ENCODE results near the gene MGAT4B. TPM values are rescaled to one million over a fixed set of nuclear protein-coding genes. Genes with fewer than 3 reads are reported as not detected.

Gene MGAT4B
- total RNA-seq, 2 experiments from 2014 or later = 61.1 to 96.5 TPM

GRCh38 chr5:179834120-179834519 is 27.5 kb upstream of the MGAT4B start:
- no peaks in the 10 kb centered on the region for H3K9me2 ChIP-seq (ENCODE audit: insufficient read depth, low read length)
- ChIA-PET POLR2A (no interaction called here), CTCF (ENCODE audit: unreplicated experiment) (no interaction called here)
- H3K36me3 ChIP-seq (ENCODE audit: insufficient read depth, low read length) = peaks cover 85% of the 10 kb centered on the region
- H3K4me2 ChIP-seq (ENCODE audit: low read length) = no peak overlapping the region
- intact Hi-C loops (cut with micrococcal nuclease; ENCODE audit: unreplicated experiment) = no loop called here
- no peak overlapping the region for H3K27ac ChIP-seq (ENCODE audit: low read depth, low read length, poor library complexity, severe bottlenecking)
- H3K79me2 ChIP-seq (ENCODE audit: insufficient read depth, low read depth, low read length) = no peaks in the 10 kb centered on the region
- no peak overlapping the region for H2AFZ ChIP-seq (ENCODE audit: low read length)
- DNase-seq (ENCODE audit: low spot score) = no peak
- no peaks in the 10 kb centered on the region for H3K9me3 ChIP-seq (ENCODE audit: low read length)
- TF ChIP-seq EZH2phosphoT487 (IDR thresholded peaks at IDR 0.05; ENCODE audit: borderline replicate concordance, low read depth, low read length) (no peak), CTCF (conservative IDR thresholded peaks at IDR 0.05; ENCODE audit: low read length) (no peak)
- no peaks in the 10 kb centered on the region for H4K20me1 ChIP-seq (ENCODE audit: insufficient read depth, low read length)
- BruUV-seq (replicated peaks) = no TSS peak
- H3K4me1 ChIP-seq (ENCODE audit: insufficient read depth, low read length, poor library complexity, severe bottlenecking) = no peaks in the 10 kb centered on the region
- H3K4me3 ChIP-seq (ENCODE audit: low read depth, low read length, poor library complexity, severe bottlenecking) = no peak overlapping the region

DNA sequence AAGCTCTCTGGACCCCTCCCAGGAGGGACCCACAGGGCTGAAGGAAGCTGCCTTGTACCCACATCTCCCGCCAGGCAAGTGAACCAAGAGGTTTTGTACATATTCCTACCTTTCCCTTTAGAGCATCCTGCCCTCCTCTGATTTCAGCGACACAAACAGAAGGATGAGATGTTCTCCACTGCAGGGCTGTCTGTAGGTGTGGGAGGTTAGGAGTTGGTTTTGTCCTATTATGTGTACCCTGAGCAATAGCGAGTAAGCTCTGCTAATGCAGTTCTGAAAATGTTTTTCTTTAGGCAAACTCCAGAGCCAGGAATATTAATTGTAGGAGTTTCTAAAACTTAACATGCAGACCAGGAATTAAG is 27.0 kb upstream of the MGAT4B start:
- TF ChIP-seq EZH2phosphoT487 (IDR thresholded peaks at IDR 0.05; ENCODE audit: borderline replicate concordance, low read depth, low read length) (no peak), CTCF (conservative IDR thresholded peaks at IDR 0.05; ENCODE audit: low read length) (no peak)
- no peaks in the 10 kb centered on the region for H3K4me1 ChIP-seq (ENCODE audit: insufficient read depth, low read length, poor library complexity, severe bottlenecking)

DNA sequence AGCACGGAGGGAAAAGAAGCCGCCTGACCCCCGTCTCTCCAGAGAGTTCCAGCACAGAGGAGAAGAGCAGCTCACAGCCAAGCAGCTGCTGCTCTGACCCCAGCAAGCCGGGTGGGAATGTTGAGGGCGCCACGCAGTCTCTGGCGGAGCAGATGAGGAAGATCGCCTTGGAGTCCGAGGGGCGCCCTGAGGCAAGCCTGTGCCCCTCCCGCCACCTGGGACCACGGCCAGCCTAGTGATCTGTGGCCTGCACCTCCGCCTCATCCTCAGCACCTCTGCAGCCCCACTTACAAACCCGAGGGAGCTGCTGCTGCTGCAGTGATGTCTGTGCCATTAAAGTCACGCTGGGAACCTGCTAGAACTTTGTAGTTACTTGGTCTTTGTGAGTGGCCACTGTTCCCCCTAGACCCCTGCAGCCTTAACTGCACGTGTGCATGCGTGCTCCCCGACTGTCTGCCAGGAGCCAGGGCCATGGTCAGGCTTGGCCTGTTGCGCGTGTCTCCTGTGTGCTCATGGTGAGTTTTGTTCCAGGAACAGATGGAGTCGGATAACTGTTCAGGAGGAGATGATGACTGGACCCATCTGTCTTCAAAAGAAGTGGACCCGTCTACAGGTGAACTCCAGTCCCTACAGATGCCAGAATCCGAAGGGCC is 26.5 kb upstream of the MGAT4B start:
- Histone ChIP-seq H3K79me2 (ENCODE audit: insufficient read depth, low read depth, low read length) (no peaks in the 10 kb centered on the region), H3K36me3 (ENCODE audit: insufficient read depth, low read length) (peaks cover 86% of the 10 kb centered on the region), H3K4me3 (ENCODE audit: low read depth, low read length, poor library complexity, severe bottlenecking) (no peak overlapping the region), H3K4me2 (ENCODE audit: low read length) (no peak overlapping the region), H2AFZ (ENCODE audit: low read length) (no peak overlapping the region), H4K20me1 (ENCODE audit: insufficient read depth, low read length) (no peaks in the 10 kb centered on the region), H3K4me1 (ENCODE audit: insufficient read depth, low read length, poor library complexity, severe bottlenecking) (no peaks in the 10 kb centered on the region), H3K9me2 (ENCODE audit: insufficient read depth, low read length) (no peaks in the 10 kb centered on the region), H3K9me3 (ENCODE audit: low read length) (no peaks in the 10 kb centered on the region), H3K27ac (ENCODE audit: low read depth, low read length, poor library complexity, severe bottlenecking) (no peak overlapping the region)
- TF ChIP-seq CTCF (conservative IDR thresholded peaks at IDR 0.05; ENCODE audit: low read length) (no peak), EZH2phosphoT487 (IDR thresholded peaks at IDR 0.05; ENCODE audit: borderline replicate concordance, low read depth, low read length) (no peak)
- ChIA-PET POLR2A (interaction anchor here (0.6 kb wide), 1 partner anchor 31 kb away, joined by 3 read pairs; no protein-coding TSS in a partner anchor), CTCF (ENCODE audit: unreplicated experiment) (no interaction called here)
- no peak for DNase-seq (ENCODE audit: low spot score)
- BruUV-seq (replicated peaks) = no TSS peak
- intact Hi-C loops (cut with micrococcal nuclease; ENCODE audit: unreplicated experiment) = no loop called here

More for the DNA sequence above, 27.0 kb upstream of the MGAT4B start:
- H3K9me2 ChIP-seq (ENCODE audit: insufficient read depth, low read length) = no peaks in the 10 kb centered on the region
- no peak overlapping the region for H3K27ac ChIP-seq (ENCODE audit: low read depth, low read length, poor library complexity, severe bottlenecking)
- H4K20me1 ChIP-seq (ENCODE audit: insufficient read depth, low read length) = no peaks in the 10 kb centered on the region
- no peaks in the 10 kb centered on the region for H3K79me2 ChIP-seq (ENCODE audit: insufficient read depth, low read depth, low read length)
- H2AFZ ChIP-seq (ENCODE audit: low read length) = no peak overlapping the region
- DNase-seq (ENCODE audit: low spot score) = no peak
- ChIA-PET CTCF (ENCODE audit: unreplicated experiment) (no interaction called here), POLR2A (interaction anchor here (0.6 kb wide), 1 partner anchor 32 kb away, joined by 3 read pairs; no protein-coding TSS in a partner anchor)
- intact Hi-C loops (cut with micrococcal nuclease; ENCODE audit: unreplicated experiment) = no loop called here
- peaks cover 86% of the 10 kb centered on the region for H3K36me3 ChIP-seq (ENCODE audit: insufficient read depth, low read length)
- BruUV-seq (replicated peaks) = no TSS peak
- no peak overlapping the region for H3K4me2 ChIP-seq (ENCODE audit: low read length)
- H3K4me3 ChIP-seq (ENCODE audit: low read depth, low read length, poor library complexity, severe bottlenecking) = no peak overlapping the region
- H3K9me3 ChIP-seq (ENCODE audit: low read length) = no peaks in the 10 kb centered on the region
